NOMO-1 treated with DMSO at 0.1 percent for 48 hours (cell line): ENCODE measurements around the gene TGFB2.

Experiments used
- DNase-seq: peaks from one replicate; lab custom pipeline; 2025; ENCODE audit not compliant: unreplicated experiment; lab: John Stamatoyannopoulos, UW

Gene TGFB2

DNA sequence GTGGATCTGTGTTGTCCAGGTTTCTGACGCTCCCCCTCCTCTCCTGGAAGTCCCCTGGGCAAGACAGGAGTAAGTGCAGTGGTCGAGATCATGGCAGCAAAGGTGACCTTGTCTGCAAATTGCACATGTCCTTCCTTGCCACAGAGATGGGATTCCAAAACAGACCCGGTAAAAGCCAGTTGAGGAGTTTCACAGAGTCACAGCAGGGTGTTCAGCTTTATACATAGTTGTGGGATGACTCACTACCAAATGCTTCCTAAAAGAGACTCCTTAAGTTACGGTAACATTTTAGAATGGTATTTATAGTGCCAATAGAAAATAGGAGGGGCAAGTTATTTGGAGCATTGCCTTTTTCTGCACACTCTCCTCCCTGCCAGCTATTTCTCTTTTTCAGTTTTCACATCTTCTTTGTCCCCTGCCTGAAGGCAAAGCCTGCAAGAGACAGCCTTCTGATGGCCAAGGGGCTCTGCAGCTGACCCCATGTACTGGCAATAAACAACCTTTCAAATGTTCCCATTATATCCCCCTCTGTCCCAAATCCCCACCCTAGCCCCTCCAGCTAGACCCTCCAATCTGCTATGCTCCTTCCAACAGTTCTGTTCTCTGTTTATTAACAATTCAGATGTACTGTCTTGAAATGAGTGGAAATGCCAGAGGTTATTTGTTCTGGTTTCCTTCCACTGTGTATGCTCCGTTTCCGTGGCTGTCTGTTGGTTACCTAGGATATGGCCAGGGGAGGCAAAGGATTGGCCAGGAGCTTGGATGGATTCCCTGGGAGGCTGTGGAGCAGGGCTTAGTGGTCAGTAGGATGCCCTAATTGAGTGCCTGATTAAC is 115.0 kb downstream of the TGFB2 start:
- peak; percentile 54 for DNase-seq

DNA sequence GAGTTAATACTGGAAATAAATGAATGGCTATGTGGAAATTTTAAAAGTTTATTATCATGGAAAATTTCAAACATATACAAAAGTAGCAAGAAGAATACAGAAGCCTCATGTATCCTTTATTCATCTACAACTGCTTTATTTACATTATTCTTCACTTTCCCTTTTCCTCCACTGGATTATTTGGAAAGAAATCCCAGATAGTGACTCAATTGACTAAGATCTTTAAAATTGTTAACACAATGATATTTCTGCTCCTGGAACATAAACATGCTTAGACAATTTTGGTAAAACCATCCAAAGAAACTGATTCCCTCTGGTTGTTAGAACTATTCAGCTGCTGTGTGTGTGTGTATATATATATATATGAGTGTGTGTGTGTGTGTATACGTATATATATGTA is 116.2 kb downstream of the TGFB2 start:
- no peak for DNase-seq

- no peak for DNase-seq
These were observed 117.0 kb downstream of the TGFB2 start for GRCh38 chr1:218462116-218462515.

GRCh38 chr1:218462587-218462986 is 117.5 kb downstream of the TGFB2 start:
- DNase-seq: no peak

GRCh38 chr1:218463194-218464156 is 118.3 kb downstream of the TGFB2 start:
- DNase-seq: peak; percentile 69

GRCh38 chr1:218464871-218465270 is 119.7 kb downstream of the TGFB2 start:
- DNase-seq: no peak

DNA sequence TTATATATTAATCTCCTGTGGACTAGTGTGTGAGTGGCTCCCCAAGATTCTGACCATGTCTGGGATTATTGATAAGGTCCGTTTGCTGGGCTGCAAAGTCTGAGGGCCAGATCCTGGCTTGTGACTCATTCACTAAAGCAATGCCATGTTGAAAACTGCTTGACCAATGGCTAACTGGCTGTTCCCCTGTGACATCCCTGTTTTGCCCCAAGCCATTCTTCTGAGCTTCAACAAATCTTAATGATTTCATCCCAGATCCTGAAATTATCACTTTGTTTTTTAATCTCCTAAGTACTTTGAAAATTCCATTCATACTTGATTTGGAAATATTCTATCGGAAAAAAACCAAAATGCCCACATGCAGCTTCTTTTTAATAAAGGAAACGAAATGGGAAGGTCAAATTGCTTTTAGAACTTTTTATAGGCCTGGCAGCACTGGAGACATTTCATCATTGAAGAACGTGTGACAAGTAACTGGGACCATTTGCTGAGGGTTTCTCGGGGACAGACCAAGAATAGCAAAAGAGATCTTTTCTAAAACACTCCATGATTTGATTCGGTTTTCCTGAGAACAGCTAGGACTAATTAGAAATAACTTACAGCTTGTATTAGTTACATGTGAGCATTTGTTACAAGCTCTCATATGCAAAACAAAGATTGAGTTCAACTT is 121.3 kb downstream of the TGFB2 start:
- no peak for DNase-seq

DNA sequence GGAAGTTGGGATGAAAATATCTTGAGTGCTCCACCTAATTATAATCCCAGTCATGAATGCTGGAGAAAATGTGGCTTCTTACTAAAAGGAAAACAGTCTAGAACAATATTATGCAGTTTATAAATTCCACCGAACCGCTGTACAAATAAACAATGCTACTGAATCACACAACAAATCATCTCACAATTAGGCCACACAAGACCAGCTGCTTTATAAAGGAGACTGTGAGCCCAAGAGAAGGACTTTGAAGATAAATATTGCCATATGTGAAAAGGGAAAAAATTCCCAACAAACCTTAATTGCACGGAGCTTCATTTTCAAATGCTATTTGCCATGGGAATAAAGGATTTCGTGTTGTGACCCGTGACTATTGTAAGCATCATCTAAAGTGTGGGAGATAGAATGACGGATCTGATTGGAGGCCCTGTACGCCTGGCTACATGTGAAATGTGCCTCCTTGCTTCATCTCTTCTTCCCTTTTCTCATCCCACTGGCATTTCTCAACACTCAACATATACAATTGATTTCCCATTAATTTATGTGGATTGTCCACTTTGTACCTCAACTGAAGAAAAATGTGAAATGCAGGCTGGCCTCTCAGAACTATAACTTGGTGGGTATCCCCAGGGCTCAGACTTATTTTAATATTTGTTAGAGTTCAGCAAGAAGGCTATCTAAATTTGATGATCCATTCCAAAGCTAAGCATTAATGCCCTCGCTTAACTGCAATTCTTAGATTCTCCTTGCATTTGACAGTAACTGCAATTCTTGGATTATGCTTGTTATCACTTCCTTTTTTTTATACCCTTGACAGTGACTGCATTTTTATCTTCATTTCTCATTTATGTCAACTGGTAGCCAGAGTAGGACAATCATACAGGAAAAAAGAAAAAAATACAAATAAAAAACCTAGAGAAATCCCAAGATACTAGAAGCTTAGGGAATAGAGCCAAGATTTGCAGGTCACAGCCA is 122.3 kb downstream of the TGFB2 start:
- peak; percentile 18 for DNase-seq

GRCh38 chr1:218468711-218469110 is 123.6 kb downstream of the TGFB2 start:
- peak; percentile 66 for DNase-seq

GRCh38 chr1:218472885-218473284 is 127.7 kb downstream of the TGFB2 start:
- no peak for DNase-seq

GRCh38 chr1:218473522-218473921 is 128.4 kb downstream of the TGFB2 start:
- peak; percentile 2 for DNase-seq

DNA sequence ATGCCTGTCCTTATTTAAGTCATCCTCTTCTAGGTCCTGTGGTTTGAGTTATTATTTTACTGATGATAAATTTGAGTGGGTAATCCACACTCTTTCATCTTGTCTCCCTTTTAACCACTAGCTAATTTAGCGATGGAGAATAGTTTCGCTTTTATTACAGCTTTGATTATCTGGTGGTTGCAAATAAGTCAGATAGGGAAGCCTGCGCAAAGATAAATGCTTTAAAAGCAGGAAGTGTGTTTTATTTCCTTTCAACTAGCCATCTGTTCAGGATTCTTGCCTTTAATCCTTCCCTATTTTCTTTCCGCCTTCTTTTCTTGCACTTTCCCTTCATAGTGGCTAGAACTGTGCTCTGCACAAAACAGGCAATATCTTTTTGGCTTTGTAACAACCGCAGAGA is 129.0 kb downstream of the TGFB2 start:
- DNase-seq: peak; percentile 35

GRCh38 chr1:218475275-218475674 is 130.1 kb downstream of the TGFB2 start:
- no peak for DNase-seq

DNA sequence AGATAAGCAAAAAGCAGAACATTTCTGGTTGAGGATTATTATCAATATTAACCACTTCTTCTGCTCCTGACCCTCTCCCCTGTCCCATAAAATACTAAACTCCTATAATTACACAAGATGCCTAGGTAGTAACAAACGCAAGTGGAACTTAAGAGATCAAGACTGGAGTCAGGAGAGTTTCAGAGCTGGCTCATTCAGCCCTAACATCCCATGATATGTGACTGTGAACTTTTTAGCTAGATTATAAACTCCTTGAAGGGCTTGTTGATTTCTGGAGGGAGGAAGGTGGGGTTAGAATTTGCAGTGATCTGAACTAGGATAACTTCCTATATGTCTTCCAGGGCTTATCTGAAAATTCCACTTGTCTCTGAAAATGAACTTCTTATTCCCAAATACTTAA is 130.6 kb downstream of the TGFB2 start:
- DNase-seq: no peak

DNA sequence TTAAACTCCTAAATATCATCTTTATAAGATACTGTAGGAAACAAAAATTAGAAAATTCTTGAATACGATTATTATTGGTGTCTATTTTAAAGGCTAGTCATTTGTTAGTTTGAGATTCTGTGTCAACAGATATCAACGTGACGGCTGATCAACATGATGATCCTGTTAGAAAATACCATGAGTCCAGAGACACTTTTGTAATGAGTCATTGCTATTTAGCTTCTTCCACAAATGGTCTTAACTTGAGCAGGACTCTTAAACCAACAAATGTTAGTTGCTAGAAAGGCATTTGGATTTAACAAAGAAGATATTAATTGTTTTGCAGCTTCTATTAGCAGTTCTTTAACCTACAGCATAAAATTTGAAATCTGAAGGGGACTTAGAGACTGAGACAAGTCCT is 131.2 kb downstream of the TGFB2 start:
- DNase-seq: no peak

- DNase-seq: peak; percentile 14
These were observed 133.2 kb downstream of the TGFB2 start for GRCh38 chr1:218478336-218478735.

GRCh38 chr1:218479436-218480115 is 134.4 kb downstream of the TGFB2 start:
- DNase-seq: no peak

DNA sequence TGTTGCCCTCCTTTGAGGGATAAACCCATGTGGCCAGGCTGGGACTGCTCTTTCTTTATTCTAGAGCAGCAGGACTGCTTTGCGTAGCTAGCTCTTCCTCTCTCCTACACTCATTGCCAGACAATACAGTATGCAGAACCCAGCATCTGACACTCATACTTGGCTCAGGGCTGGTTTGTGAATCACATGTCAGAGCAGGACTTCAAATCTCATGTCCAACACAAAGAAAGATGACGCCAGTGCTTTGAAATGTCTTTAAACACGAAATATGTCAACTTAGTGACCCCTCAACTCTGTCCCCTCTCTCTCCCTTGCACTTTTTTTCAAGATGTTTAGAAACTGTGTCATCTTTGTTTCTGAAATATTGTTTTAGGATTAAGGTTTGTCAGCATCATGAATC is 135.0 kb downstream of the TGFB2 start:
- DNase-seq: no peak

DNA sequence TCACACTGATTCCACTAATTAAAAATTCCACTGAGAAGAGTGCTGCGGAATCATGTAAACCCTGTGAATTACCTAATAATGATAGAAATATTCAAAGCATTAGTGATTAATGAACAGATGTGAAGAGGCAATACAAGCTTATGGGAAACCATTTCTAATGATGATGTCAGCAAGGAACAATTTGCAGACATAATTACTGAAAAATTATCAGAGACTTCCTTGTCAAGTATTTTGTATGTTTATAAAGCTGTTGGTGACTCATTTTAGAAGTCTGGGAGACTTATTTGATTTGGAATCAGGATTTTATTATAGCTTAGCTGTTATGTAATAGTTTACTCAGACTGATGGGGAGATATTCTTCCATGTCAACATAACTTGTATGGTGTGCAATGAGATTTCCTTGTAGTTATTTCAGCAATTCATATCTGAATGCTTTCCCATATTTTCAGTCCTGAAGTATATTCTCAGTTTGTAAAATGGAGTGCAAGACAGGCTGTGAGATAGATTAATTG is 135.5 kb downstream of the TGFB2 start:
- DNase-seq: no peak
